ENCODE measurements around the gene NUP88.

- TF ChIP-seq, protein P1, sequence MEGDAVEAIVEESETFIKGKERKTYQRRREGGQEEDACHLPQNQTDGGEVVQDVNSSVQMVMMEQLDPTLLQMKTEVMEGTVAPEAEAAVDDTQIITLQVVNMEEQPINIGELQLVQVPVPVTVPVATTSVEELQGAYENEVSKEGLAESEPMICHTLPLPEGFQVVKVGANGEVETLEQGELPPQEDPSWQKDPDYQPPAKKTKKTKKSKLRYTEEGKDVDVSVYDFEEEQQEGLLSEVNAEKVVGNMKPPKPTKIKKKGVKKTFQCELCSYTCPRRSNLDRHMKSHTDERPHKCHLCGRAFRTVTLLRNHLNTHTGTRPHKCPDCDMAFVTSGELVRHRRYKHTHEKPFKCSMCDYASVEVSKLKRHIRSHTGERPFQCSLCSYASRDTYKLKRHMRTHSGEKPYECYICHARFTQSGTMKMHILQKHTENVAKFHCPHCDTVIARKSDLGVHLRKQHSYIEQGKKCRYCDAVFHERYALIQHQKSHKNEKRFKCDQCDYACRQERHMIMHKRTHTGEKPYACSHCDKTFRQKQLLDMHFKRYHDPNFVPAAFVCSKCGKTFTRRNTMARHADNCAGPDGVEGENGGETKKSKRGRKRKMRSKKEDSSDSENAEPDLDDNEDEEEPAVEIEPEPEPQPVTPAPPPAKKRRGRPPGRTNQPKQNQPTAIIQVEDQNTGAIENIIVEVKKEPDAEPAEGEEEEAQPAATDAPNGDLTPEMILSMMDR (optimal IDR thresholded peaks at IDR 0.05 in 1 of 3, IDR thresholded peaks at IDR 0.05 in 1 of 3, conservative IDR thresholded peaks at IDR 0.05 in 1 of 3; ENCODE audit: extremely low read depth in 1 of 3, insufficient read depth in 2 of 3, low read length in 3 of 3) = no peak
- TF ChIP-seq EZH2 (IDR thresholded peaks at IDR 0.05; ENCODE audit: low read length) = no peak
Measured at GRCh38 chr17:5431949-5432556, 12.6 kb upstream of the NUP88 start.
